HUES6 (cell line): ENCODE results near the gene ST6GALNAC2.

Experiments
- H3K27ac ChIP-seq: 2 replicates; pipeline ENCODE4 v1.7.0; 2013; ENCODE audit warnings: low read depth, mild to moderate bottlenecking, low read length, inconsistent platforms
- H3K27me3 ChIP-seq: 2 replicates; pipeline ENCODE4 v1.6.1; 2013; ENCODE audit warnings: low read length; ENCODE audit not compliant: control insufficient read depth, insufficient read depth
- H3K36me3 ChIP-seq: 2 replicates; pipeline ENCODE4 v1.6.1; 2013; ENCODE audit warnings: low read length; ENCODE audit not compliant: control insufficient read depth, insufficient read depth
- H3K4me1 ChIP-seq: 2 replicates; pipeline ENCODE4 v1.6.1; 2013; ENCODE audit warnings: low read length; ENCODE audit not compliant: control insufficient read depth, insufficient read depth
- H3K4me3 ChIP-seq: 2 replicates; pipeline ENCODE4 v1.5.1; 2013; ENCODE audit warnings: low read depth, low read length
- H3K9ac ChIP-seq: one replicate; pipeline ENCODE4 v1.6.1; 2013; ENCODE audit warnings: mild to moderate bottlenecking, low read length
- H3K9me3 ChIP-seq: 2 replicates; pipeline ENCODE4 v1.6.1; 2013; ENCODE audit warnings: low read depth, low read length; ENCODE audit not compliant: control insufficient read depth, insufficient read depth

ST6GALNAC2 gene

GRCh38 chr17:76581515-76581914 is 4.1 kb downstream of the ST6GALNAC2 start:
- Histone ChIP-seq H3K9me3 (peaks cover 6% of the 10 kb centered on the region; the same call in 1 of the 2 replicates), H3K27me3 (peaks cover 31% of the 10 kb centered on the region), H3K9ac (no peak overlapping the region), H3K4me1 (peaks cover 9% of the 10 kb centered on the region), H3K36me3 (no peaks in the 10 kb centered on the region), H3K4me3 (no peak overlapping the region), H3K27ac (no peak overlapping the region)

DNA sequence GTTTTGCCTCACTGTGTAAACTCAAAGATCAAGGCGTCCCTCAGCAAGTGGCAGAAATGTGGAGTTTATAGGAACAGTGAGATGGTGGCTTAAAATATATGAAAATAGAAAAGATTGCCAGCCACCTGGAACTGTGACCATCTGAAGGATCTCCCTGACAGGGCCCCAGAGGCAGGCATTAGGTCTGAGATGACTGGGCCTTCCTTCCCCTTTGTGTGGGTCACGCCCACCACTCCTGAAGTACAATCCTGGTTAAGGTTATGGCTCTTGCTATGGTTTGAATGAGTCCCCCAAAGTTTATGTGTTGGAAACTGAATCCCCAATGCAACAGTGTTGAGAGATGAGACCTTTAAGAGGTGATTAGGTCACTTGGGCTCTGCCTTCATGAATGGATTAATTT is 6.4 kb downstream of the ST6GALNAC2 start:
- H3K4me1 ChIP-seq: peaks cover 9% of the 10 kb centered on the region
- no peak overlapping the region for H3K9ac ChIP-seq
- peaks cover 6% of the 10 kb centered on the region; the same call in 1 of the 2 replicates for H3K9me3 ChIP-seq
- no peak overlapping the region for H3K4me3 ChIP-seq
- H3K36me3 ChIP-seq: no peaks in the 10 kb centered on the region
- H3K27ac ChIP-seq: no peak overlapping the region
- H3K27me3 ChIP-seq: peaks cover 10% of the 10 kb centered on the region

DNA sequence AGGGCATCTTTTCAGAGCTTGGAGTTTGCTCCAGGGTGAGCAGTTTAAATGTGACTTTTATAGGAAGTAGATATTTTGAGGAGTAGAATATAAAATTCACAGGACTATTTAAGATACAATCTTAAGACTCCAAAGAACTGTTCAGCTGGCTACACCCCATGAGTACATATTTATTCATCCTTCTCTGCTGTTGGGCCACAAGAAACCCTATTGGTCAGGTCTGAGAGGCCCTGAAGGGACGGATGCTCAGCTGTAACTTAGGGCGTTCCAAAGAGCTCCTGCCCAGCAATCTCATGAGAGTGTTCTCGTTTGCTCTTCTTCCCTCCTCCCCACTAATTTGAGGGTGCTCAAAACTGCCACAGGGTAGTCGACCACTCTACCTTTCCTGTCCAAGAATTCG is 7.3 kb downstream of the ST6GALNAC2 start:
- Histone ChIP-seq H3K4me3 (no peak overlapping the region), H3K36me3 (no peaks in the 10 kb centered on the region), H3K27ac (no peak overlapping the region), H3K9ac (no peak overlapping the region), H3K4me1 (peaks cover 9% of the 10 kb centered on the region), H3K9me3 (peaks cover 6% of the 10 kb centered on the region; the same call in 1 of the 2 replicates), H3K27me3 (peaks cover 2% of the 10 kb centered on the region; the same call in 1 of the 2 replicates)

GRCh38 chr17:76577876-76578275 is 7.8 kb downstream of the ST6GALNAC2 start:
- Histone ChIP-seq H3K27ac (no peak overlapping the region), H3K4me1 (peaks cover 9% of the 10 kb centered on the region), H3K27me3 (0 out of 2 replicates have a peak, but pooled peaks cover under 1% of the 10 kb centered on the region), H3K4me3 (no peak overlapping the region), H3K36me3 (no peaks in the 10 kb centered on the region), H3K9me3 (peaks cover 6% of the 10 kb centered on the region; the same call in 1 of the 2 replicates), H3K9ac (no peak overlapping the region)

DNA sequence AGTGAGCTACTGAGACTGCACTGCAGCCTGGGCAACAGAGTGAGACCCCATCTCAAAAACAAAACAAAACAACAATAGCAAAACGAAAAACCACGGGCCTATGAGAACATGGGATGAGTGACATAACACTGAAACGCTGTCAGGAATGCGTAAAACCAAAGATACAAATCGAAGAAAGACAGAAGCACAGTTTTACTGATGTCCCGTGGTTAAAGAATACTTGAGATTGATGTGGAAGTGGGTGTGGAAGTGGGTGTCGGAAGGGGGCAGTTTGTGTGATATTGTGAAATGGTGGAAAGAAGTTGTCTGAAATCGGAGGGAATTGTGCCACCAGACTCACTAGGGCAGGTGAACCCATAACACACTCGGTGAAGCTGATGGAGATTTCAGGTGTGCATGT is 9.5 kb downstream of the ST6GALNAC2 start:
- Histone ChIP-seq H3K4me3 (no peak overlapping the region), H3K36me3 (no peaks in the 10 kb centered on the region), H3K4me1 (peaks cover 6% of the 10 kb centered on the region), H3K9me3 (peaks cover 6% of the 10 kb centered on the region; the same call in 1 of the 2 replicates), H3K27ac (no peak overlapping the region), H3K9ac (no peak overlapping the region), H3K27me3 (no peaks in the 10 kb centered on the region)

DNA sequence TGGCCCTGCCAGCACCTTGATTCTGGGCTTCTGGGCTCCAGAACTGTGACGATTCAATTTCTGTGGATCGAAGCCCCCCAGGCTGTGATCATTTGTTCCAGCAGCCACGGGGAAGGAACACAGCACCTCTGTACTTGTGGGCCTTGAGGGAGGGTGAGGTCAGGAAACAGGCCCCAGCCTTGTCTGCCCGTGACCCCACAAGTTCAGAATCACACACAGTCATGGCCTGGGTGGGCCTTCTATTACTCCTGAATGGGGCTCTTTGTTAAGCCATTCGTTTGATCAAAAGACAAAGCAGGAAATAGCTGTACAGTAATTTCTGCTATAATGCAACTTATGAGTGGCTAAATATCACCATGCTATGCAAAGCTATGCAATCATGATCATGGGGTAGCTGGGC is 10.1 kb downstream of the ST6GALNAC2 start:
- no peak overlapping the region for H3K9ac ChIP-seq
- H3K27ac ChIP-seq: no peak overlapping the region
- H3K27me3 ChIP-seq: no peaks in the 10 kb centered on the region
- H3K9me3 ChIP-seq: peaks cover 10% of the 10 kb centered on the region
- no peaks in the 10 kb centered on the region for H3K4me1 ChIP-seq
- no peaks in the 10 kb centered on the region for H3K36me3 ChIP-seq
- H3K4me3 ChIP-seq: no peak overlapping the region

DNA sequence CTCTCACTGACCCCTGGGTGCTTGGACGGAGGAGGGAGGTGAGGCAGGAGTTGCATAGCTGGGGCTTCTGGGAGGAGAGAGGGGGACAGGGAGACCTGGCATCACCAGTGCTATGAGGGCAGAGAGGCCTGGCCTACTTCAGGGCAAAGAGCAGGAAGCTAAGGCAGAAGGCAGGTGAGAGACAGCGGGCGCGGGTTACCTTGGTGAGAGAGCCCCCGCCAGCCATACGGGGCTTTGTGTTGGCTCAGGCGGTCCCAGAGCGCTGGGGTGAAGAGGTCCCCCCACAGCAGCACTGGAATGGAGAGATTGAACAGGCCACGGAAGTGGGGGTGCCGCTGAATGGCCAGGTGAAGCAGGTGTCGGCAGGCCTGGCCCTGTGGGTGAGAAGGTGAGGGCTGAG is 11.5 kb downstream of the ST6GALNAC2 start:
- Histone ChIP-seq H3K9me3 (peaks cover 5% of the 10 kb centered on the region; the same call in 1 of the 2 replicates), H3K36me3 (no peaks in the 10 kb centered on the region), H3K27ac (no peak overlapping the region), H3K27me3 (no peaks in the 10 kb centered on the region), H3K9ac (no peak overlapping the region), H3K4me1 (peaks cover 7% of the 10 kb centered on the region), H3K4me3 (no peak overlapping the region)

- Histone ChIP-seq H3K27ac (no peak overlapping the region), H3K4me1 (peaks cover 9% of the 10 kb centered on the region), H3K9ac (no peak overlapping the region), H3K9me3 (peaks cover 5% of the 10 kb centered on the region; the same call in 1 of the 2 replicates), H3K36me3 (no peaks in the 10 kb centered on the region), H3K27me3 (no peaks in the 10 kb centered on the region), H3K4me3 (no peak overlapping the region)
Observed at GRCh38 chr17:76573096-76573495, 12.6 kb downstream of the ST6GALNAC2 start.

- Histone ChIP-seq H3K9ac (no peak overlapping the region), H3K36me3 (no peaks in the 10 kb centered on the region), H3K27ac (no peak overlapping the region), H3K4me1 (peaks cover 16% of the 10 kb centered on the region), H3K9me3 (peaks cover 5% of the 10 kb centered on the region; the same call in 1 of the 2 replicates), H3K27me3 (no peaks in the 10 kb centered on the region), H3K4me3 (no peak overlapping the region)
Observed at GRCh38 chr17:76572201-76572910, 13.3 kb downstream of the ST6GALNAC2 start.

DNA sequence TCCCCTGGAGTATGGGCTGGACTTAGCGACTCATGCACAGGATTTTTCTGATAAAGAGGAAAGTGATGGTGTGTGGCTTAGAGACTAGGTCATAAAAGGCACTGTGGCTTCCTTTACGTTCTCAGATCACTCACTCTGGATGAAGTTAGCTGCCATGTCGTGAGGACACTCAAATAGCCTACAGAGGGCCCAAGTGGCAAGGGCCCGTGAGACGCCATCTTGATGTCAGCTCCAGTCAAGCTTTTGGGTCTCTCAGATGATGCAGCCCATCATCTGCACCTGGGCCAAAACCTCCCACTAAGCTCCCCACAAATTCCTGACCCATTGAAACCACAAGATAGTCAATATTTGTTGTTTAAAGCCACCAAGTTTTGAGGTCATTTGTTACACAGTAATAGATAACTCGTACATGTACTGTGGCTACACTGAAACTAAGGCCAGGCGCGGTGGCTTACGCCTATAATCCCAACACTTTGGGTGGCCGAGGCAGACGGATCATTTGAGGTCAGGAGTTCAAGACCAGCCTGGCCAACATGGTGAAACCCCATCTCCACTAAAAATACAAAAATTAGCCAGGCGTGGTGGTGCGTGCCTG is 14.7 kb downstream of the ST6GALNAC2 start:
- Histone ChIP-seq H3K36me3 (peaks cover 4% of the 10 kb centered on the region), H3K4me3 (no peak overlapping the region), H3K27ac (no peak overlapping the region), H3K4me1 (peaks cover 21% of the 10 kb centered on the region), H3K9ac (no peak overlapping the region), H3K27me3 (no peaks in the 10 kb centered on the region), H3K9me3 (peaks cover 5% of the 10 kb centered on the region; the same call in 1 of the 2 replicates)

GRCh38 chr17:76570457-76570856 is 15.2 kb downstream of the ST6GALNAC2 start:
- Histone ChIP-seq H3K4me3 (no peak overlapping the region), H3K9ac (no peak overlapping the region), H3K27ac (no peak overlapping the region), H3K36me3 (peaks cover 9% of the 10 kb centered on the region), H3K27me3 (no peaks in the 10 kb centered on the region), H3K4me1 (peaks cover 21% of the 10 kb centered on the region), H3K9me3 (peaks cover 5% of the 10 kb centered on the region; the same call in 1 of the 2 replicates)
